ENCODE measurements around the gene PIM3.

DNA sequence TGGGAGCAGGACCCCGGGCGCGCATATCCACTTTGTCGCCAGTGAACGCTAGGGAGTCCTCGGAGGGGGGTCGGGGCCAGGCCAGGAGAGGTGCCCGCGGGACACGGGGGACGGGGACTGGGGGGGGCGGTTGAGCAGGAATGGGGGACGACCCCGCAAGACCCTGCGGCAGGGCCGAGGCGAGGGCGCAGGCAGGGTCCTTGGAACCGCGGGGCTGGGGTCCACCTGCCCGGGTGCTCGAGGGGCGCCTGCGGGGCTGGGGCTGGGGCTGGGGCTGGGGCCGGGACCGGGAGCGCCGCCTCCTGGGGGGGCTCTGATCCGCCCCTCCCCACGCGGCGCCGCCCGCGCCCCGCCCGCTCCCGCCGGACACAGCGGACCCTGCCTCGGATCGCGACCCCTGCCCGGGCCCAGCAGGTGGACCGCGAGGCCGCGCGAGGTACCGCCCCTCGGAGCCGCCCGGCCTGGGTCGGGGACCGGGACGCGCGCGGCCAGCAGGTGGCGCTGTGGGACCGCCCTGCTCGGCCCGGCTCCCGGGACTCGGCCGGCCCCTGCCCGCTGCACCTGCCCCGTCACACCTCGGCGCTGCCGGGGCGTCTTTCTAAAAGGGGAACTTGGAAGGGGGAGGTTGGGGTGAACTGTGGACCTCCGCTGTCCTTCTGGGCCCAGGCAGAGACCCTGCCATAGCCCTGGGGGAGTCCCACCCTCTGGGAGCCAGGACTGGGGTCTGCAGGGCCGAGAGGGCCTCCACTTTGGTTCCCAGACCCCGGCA is 31.2 kb upstream of the PIM3 start:
- TF ChIP-seq POLR2A (IDR thresholded peaks at IDR 0.05): peak in 1 of 2 donors; percentile 33
- TF ChIP-seq, protein P1, sequence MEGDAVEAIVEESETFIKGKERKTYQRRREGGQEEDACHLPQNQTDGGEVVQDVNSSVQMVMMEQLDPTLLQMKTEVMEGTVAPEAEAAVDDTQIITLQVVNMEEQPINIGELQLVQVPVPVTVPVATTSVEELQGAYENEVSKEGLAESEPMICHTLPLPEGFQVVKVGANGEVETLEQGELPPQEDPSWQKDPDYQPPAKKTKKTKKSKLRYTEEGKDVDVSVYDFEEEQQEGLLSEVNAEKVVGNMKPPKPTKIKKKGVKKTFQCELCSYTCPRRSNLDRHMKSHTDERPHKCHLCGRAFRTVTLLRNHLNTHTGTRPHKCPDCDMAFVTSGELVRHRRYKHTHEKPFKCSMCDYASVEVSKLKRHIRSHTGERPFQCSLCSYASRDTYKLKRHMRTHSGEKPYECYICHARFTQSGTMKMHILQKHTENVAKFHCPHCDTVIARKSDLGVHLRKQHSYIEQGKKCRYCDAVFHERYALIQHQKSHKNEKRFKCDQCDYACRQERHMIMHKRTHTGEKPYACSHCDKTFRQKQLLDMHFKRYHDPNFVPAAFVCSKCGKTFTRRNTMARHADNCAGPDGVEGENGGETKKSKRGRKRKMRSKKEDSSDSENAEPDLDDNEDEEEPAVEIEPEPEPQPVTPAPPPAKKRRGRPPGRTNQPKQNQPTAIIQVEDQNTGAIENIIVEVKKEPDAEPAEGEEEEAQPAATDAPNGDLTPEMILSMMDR (IDR thresholded peaks at IDR 0.05): peak; percentile 62 to 99 (median 97)

All from uterus (tissue), 2 donors.